ENCODE data around the gene BORA. TPM values are rescaled to one million over a fixed set of nuclear protein-coding genes. Genes with fewer than 3 reads are reported as not detected.

BORA gene
- total and polyA plus RNA-seq, 2 experiments from 2014 or later: 12.0 to 23.9 TPM

GRCh38 chr13:72798817-72799216 lies 71.1 kb downstream of the BORA start (continued):
- TF ChIP-seq REST (IDR thresholded peaks at IDR 0.05; ENCODE audit: unreplicated experiment): no peak
- no peak for TF ChIP-seq CTCF (conservative IDR thresholded peaks at IDR 0.05; ENCODE audit: low read depth in 2 of 2)
- no peak for TF ChIP-seq ETS1 (IDR thresholded peaks at IDR 0.05)
- no peak for TF ChIP-seq CREB1 (CRISPR knock-in tag; IDR thresholded peaks at IDR 0.05; ENCODE audit: low read depth)
- TF ChIP-seq JUNB (IDR thresholded peaks at IDR 0.05; ENCODE audit: unreplicated experiment): no peak
- no peak for TF ChIP-seq EZH2 (IDR thresholded peaks at IDR 0.05; ENCODE audit: low read depth, unreplicated experiment)

GRCh38 chr13:72804301-72804700 lies 76.6 kb downstream of the BORA start:
- H3K27me3 Mint-ChIP-seq (ENCODE audit: insufficient read depth, low read depth, poor library complexity): no peaks in the 10 kb centered on the region
- Histone ChIP-seq H3K4me1 (ENCODE audit: insufficient read depth) (no peaks in the 10 kb centered on the region), H4K20me1 (replicated peaks; ENCODE audit: insufficient read depth) (no peaks in the 10 kb centered on the region), H3K79me2 (replicated peaks; ENCODE audit: insufficient read depth) (no peaks in the 10 kb centered on the region), H3K9me2 (ENCODE audit: insufficient read depth) (no peaks in the 10 kb centered on the region), H3K4me2 (no peak overlapping the region), H3F3A (replicated peaks; ENCODE audit: low read depth) (no peaks in the 10 kb centered on the region), H3K27me3 (ENCODE audit: insufficient read depth) (no peaks in the 10 kb centered on the region), H3K4me3 (no peak overlapping the region), H3K36me3 (ENCODE audit: insufficient read depth) (no peaks in the 10 kb centered on the region), H3K27ac (ENCODE audit: low read depth) (no peak overlapping the region), H2AFZ (no peak overlapping the region)
- ATAC-seq (no peak), DNase-seq (ENCODE audit: low spot score) (no peak)
- no peak overlapping the region for H3K4me3 Mint-ChIP-seq
- no peaks in the 10 kb centered on the region for H3K9me3 Mint-ChIP-seq
- peak overlapping the region; percentile 53; the same call in 1 of the 2 replicates for H3K27ac Mint-ChIP-seq
- H3K36me3 Mint-ChIP-seq (ENCODE audit: low read depth): peaks cover 23% of the 10 kb centered on the region; the same call in 2 of the 3 replicates
- H3K4me1 Mint-ChIP-seq: no peaks in the 10 kb centered on the region
- TF ChIP-seq EZH2 (IDR thresholded peaks at IDR 0.05; ENCODE audit: low read depth, unreplicated experiment): no peak
- TF ChIP-seq ZNF114 (CRISPR knock-in tag; IDR thresholded peaks at IDR 0.05): no peak
- TF ChIP-seq EZH2phosphoT487 (IDR thresholded peaks at IDR 0.05; ENCODE audit: unreplicated experiment): no peak
- no peak for TF ChIP-seq JUNB (IDR thresholded peaks at IDR 0.05; ENCODE audit: unreplicated experiment)
- TF ChIP-seq ETS1 (IDR thresholded peaks at IDR 0.05): no peak
- no peak for TF ChIP-seq STAT1 (IDR thresholded peaks at IDR 0.05; ENCODE audit: unreplicated experiment)
- no peak for TF ChIP-seq CREB1 (CRISPR knock-in tag; IDR thresholded peaks at IDR 0.05; ENCODE audit: low read depth)
- no peak for TF ChIP-seq NANOG (IDR thresholded peaks at IDR 0.05; ENCODE audit: borderline replicate concordance)
- no peak for TF ChIP-seq ZNF331 (CRISPR knock-in tag; IDR thresholded peaks at IDR 0.05; ENCODE audit: low read depth)
- TF ChIP-seq CTCF (conservative IDR thresholded peaks at IDR 0.05; ENCODE audit: low read depth in 2 of 2): no peak
